Neutrophil (primary cell): Measurements from ENCODE around the gene COX6A2.

Source experiments
- H3K27ac ChIP-seq: fragments of 200-600 bp; sonication (generic); 2 replicates; pipeline ENCODE4 v1.5.1; 2016; ENCODE audit warnings: mild to moderate bottlenecking, moderate library complexity
- H3K27me3 ChIP-seq: fragments of 200-600 bp; sonication (generic); 2 replicates; pipeline ENCODE4 v1.6.0; 2016; ENCODE audit warnings: mild to moderate bottlenecking
- H3K36me3 ChIP-seq: fragments of 200-600 bp; sonication (generic); 2 replicates; pipeline ENCODE4 v1.5.1; 2017
- H3K4me1 ChIP-seq, 2 experiments: fragments of 200-600 bp in 1 of 2; sonication (generic) in 1 of 2; 1 replicate in 1 of 2; 2 replicates in 1 of 2; pipeline versions ENCODE4 v1.5.1 to v1.6.1; 2013 to 2016; ENCODE audit warnings: low read depth in 1 of 2, low read length in 1 of 2, mild to moderate bottlenecking in 1 of 2, moderate library complexity in 1 of 2; ENCODE audit not compliant: control insufficient read depth in 1 of 2, insufficient read depth in 1 of 2
- H3K4me3 ChIP-seq, 2 experiments: fragments of 200-600 bp in 1 of 2; sonication (generic) in 1 of 2; 1 replicate in 1 of 2; 2 replicates in 1 of 2; pipeline ENCODE4 v1.5.1; 2013 to 2016; ENCODE audit warnings: low read depth in 1 of 2, low read length in 1 of 2, mild to moderate bottlenecking in 1 of 2, moderate library complexity in 1 of 2
- H3K9me3 ChIP-seq: fragments of 200-600 bp; sonication (generic); 2 replicates; pipeline ENCODE4 v1.5.1; 2016
- CTCF ChIP-seq: fragments of 200-600 bp; sonication (generic); IDR thresholded peaks from 2 replicates; pipeline ENCODE4 v1.5.1; 2016; ENCODE audit warnings: antibody characterized with exemption

Gene COX6A2

GRCh38 chr16:31435341-31436220 lies 7.4 kb upstream of the COX6A2 start:
- no peaks in the 10 kb centered on the region for H3K36me3 ChIP-seq
- H3K27me3 ChIP-seq = no peaks in the 10 kb centered on the region
- H3K4me3 ChIP-seq = no peak overlapping the region
- no peaks in the 10 kb centered on the region for H3K9me3 ChIP-seq
- no peak for TF ChIP-seq CTCF
- no peak overlapping the region for H3K27ac ChIP-seq
- no peaks in the 10 kb centered on the region for H3K4me1 ChIP-seq

GRCh38 chr16:31430380-31431052 lies 2.4 kb upstream of the COX6A2 start:
- Histone ChIP-seq H3K4me1 (peaks cover 0 to 5% of the 10 kb centered on the region in 2 experiments), H3K4me3 (no peak overlapping the region), H3K9me3 (no peaks in the 10 kb centered on the region), H3K36me3 (no peaks in the 10 kb centered on the region), H3K27ac (no peak overlapping the region), H3K27me3 (peaks cover 16% of the 10 kb centered on the region)
- TF ChIP-seq CTCF = no peak

GRCh38 chr16:31429796-31430195 lies 1.6 kb upstream of the COX6A2 start:
- Histone ChIP-seq H3K9me3 (no peaks in the 10 kb centered on the region), H3K36me3 (no peaks in the 10 kb centered on the region), H3K27me3 (peaks cover 16% of the 10 kb centered on the region), H3K27ac (no peak overlapping the region), H3K4me1 (peaks cover 0 to 5% of the 10 kb centered on the region in 2 experiments), H3K4me3 (no peak overlapping the region)
- no peak for TF ChIP-seq CTCF

GRCh38 chr16:31429314-31429713 lies 1.2 kb upstream of the COX6A2 start:
- no peak overlapping the region for H3K27ac ChIP-seq

More at GRCh38 chr16:31429314-31429713, 1.2 kb upstream of the COX6A2 start:
- H3K27me3 ChIP-seq = peaks cover 16% of the 10 kb centered on the region
- no peaks in the 10 kb centered on the region for H3K9me3 ChIP-seq
- H3K4me3 ChIP-seq = no peak overlapping the region
- peaks cover 0 to 5% of the 10 kb centered on the region in 2 experiments for H3K4me1 ChIP-seq
- no peaks in the 10 kb centered on the region for H3K36me3 ChIP-seq
- no peak for TF ChIP-seq CTCF
